CD8-positive, alpha-beta memory T cell (primary cell): Measurements from ENCODE around the gene DRD5. TPM values are rescaled to one million over a fixed set of nuclear protein-coding genes. Genes with fewer than 3 reads are reported as not detected.
"Not testable (repeated sequence)": the region's sequence is repeated elsewhere in the genome, so short reads cannot be mapped to it uniquely, and the experiment has no call there.

ENCODE experiments used
- CTCF ChIA-PET: fragments of 350-600 bp; sonication (Branson Sonifier 250); formaldehyde crosslinking; loops from one replicate; lab custom pipeline; 2021; ENCODE audit warnings: antibody characterized with exemption; lab: Charles Lee
- POLR2A ChIA-PET: fragments of 350-600 bp; sonication (Branson Sonifier 250); formaldehyde crosslinking; loops from one replicate; lab custom pipeline; 2021; ENCODE audit warnings: antibody characterized with exemption; lab: Charles Lee
- DNase-seq, 5 donors: peaks; one replicate each; pipeline versions ENCODE4 v3.0.0 to v3.0.0-alpha.2; 2020 to 2022; ENCODE audit warnings: mixed read lengths in 1 of 5
- H3K27ac ChIP-seq: one replicate; pipeline ENCODE4 v1.7.0; 2013; ENCODE audit warnings: low read depth, mild to moderate bottlenecking, low read length, moderate library complexity
- H3K27me3 ChIP-seq: 2 replicates; pipeline ENCODE4 v1.7.0; 2013; ENCODE audit warnings: low read length, mild to moderate bottlenecking; ENCODE audit not compliant: insufficient read depth, poor library complexity, severe bottlenecking
- H3K36me3 ChIP-seq: 2 replicates; pipeline ENCODE4 v1.7.0; 2013; ENCODE audit warnings: mild to moderate bottlenecking, low read length, moderate library complexity; ENCODE audit not compliant: insufficient read depth
- H3K4me1 ChIP-seq: 2 replicates; pipeline ENCODE4 v1.7.0; 2013; ENCODE audit warnings: mild to moderate bottlenecking, low read length, moderate library complexity; ENCODE audit not compliant: insufficient read depth
- H3K4me3 ChIP-seq: 2 replicates; pipeline ENCODE4 v1.7.0; 2013; ENCODE audit warnings: mild to moderate bottlenecking, low read length
- H3K9me3 ChIP-seq: 2 replicates; pipeline ENCODE4 v1.7.0; 2013; ENCODE audit warnings: mild to moderate bottlenecking, low read length
- H3K27ac Mint-ChIP-seq, 8 donors: one replicate each; pipeline ENCODE4 v1.8.0; 2020 to 2021; ENCODE audit warnings: mixed read lengths in 8 of 8, mild to moderate bottlenecking in 6 of 8, inconsistent platforms in 3 of 8, moderate library complexity in 3 of 8
- H3K27me3 Mint-ChIP-seq, 2 donors: one replicate each; pipeline ENCODE4 v1.8.0; 2020 to 2021; ENCODE audit warnings: mixed read lengths in 2 of 2, mild to moderate bottlenecking in 1 of 2, moderate library complexity in 1 of 2
- H3K36me3 Mint-ChIP-seq, 3 donors: one replicate each; pipeline ENCODE4 v1.8.0; 2020 to 2021; ENCODE audit warnings: mixed read lengths in 3 of 3, inconsistent platforms in 1 of 3, mild to moderate bottlenecking in 1 of 3
- H3K4me1 Mint-ChIP-seq, 3 donors: one replicate each; pipeline ENCODE4 v1.8.0; 2020 to 2021; ENCODE audit warnings: mixed read lengths in 3 of 3, inconsistent platforms in 1 of 3, mild to moderate bottlenecking in 1 of 3
- H3K4me3 Mint-ChIP-seq, 7 donors: one replicate each; pipeline ENCODE4 v1.8.0; 2020 to 2021; ENCODE audit warnings: mixed read lengths in 7 of 7, mild to moderate bottlenecking in 6 of 7, moderate library complexity in 4 of 7, inconsistent platforms in 2 of 7
- H3K9me3 Mint-ChIP-seq, 5 donors: one replicate each; pipeline ENCODE4 v1.8.0; 2020 to 2022; ENCODE audit warnings: mixed read lengths in 5 of 5, mild to moderate bottlenecking in 3 of 5, moderate library complexity in 2 of 5, inconsistent platforms in 1 of 5
- polyA plus RNA-seq: library from polyadenylated mRNA; unstranded; fragments of 300-500 nt; fragmentation: Illumina TruSeq; gene quantifications from one replicate; pipeline ENCODE4 v1.2.3, GENCODE V29; 2021
- total RNA-seq, 2 experiments: library from RNA; stranded (reverse); gene quantifications; one replicate each; pipeline ENCODE4 v1.2.3, GENCODE V29; 2021

DRD5 gene
- total and polyA plus RNA-seq, 3 experiments from 2014 or later, result not detected

DNA sequence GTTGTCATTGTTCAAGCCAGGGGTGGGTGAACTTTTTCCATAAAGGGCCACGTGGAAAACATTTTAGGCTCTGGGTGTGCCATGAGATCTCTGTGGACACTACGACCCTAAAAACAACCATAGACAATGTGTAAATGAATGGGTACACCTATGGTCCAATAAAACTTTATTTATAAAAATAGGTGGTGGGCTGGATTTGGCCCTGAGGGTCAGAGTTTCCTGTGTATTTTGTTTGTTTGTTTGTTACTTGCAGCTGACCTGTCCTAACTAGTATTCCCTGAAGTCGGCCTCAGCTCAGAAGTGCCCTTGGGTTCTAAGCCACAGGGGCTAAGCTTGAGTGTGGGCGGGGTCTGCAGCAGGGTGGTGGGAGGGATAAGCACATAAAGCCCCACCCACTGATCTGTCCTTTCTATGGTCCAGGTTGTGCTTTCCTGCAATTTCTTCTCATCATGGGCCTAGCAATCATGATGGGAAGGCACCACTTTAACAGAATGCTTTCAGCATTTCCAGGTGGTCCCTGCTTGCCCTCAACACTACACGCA is 17.2 kb upstream of the DRD5 start:
- Mint-ChIP-seq H3K4me3 (no peak overlapping the region), H3K9me3 (peaks cover 0 to 1% (median 0%) of the 10 kb centered on the region in 5 donors), H3K4me1 (no peaks in the 10 kb centered on the region), H3K27ac (no peak overlapping the region), H3K36me3 (no peaks in the 10 kb centered on the region), H3K27me3 (peaks cover 9 to 19% of the 10 kb centered on the region in 2 donors)
- H3K27me3 ChIP-seq, result no peaks in the 10 kb centered on the region
- H3K4me1 ChIP-seq, result no peaks in the 10 kb centered on the region
- no peak overlapping the region for H3K4me3 ChIP-seq
- H3K9me3 ChIP-seq, result no peaks in the 10 kb centered on the region
- no peak overlapping the region for H3K27ac ChIP-seq
- no peak for DNase-seq
- POLR2A ChIA-PET, result no interaction called here
- CTCF ChIA-PET, result no interaction called here
- no peaks in the 10 kb centered on the region for H3K36me3 ChIP-seq

DNA sequence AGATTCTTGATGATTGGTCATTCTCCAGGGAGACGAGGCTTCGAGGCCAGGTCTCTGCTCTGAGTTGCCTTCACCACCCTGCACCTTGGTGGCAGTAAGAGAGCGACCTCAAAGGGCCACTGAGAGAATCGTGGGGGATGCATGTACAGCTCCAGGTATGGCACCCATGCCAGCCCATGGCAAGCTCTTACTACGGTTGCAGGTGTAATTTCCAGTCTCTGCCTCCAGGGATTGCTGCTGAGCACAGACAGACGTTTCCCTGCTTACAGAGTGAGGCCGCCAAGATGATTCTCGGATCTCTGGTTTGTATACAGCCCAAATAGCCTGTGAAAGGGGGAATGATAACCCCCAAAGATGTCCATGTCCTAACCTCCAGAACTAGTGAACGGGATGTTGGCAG is 16.3 kb upstream of the DRD5 start:
- CTCF ChIA-PET, result no interaction called here
- Mint-ChIP-seq H3K27me3 (peaks cover 9 to 17% of the 10 kb centered on the region in 2 donors), H3K4me3 (no peak overlapping the region), H3K9me3 (no peaks in the 10 kb centered on the region), H3K27ac (no peak overlapping the region), H3K4me1 (no peaks in the 10 kb centered on the region), H3K36me3 (no peaks in the 10 kb centered on the region)
- DNase-seq, result no peak
- no peaks in the 10 kb centered on the region for H3K27me3 ChIP-seq
- POLR2A ChIA-PET, result no interaction called here
- H3K36me3 ChIP-seq, result no peaks in the 10 kb centered on the region
- H3K9me3 ChIP-seq, result no peaks in the 10 kb centered on the region
- H3K27ac ChIP-seq, result no peak overlapping the region
- no peak overlapping the region for H3K4me3 ChIP-seq
- H3K4me1 ChIP-seq, result no peaks in the 10 kb centered on the region

DNA sequence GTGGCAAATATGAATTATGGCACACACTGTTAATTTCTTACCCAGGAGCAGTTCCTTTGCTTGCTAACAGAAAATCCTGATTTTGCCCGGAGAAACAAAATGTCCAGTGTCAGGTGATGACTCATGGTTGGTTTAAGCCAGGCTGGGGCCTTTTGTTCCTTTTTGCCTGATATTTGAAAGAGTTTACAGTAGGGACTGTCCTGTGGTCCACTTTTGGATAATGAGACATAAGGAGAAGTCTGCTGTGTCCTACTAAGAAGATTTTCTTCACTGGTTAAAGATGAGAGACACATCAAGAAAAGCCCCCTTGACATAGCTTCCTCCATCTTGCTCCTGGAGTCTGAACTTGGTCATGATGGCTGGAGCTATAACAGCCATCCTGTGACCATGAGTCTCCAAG is 12.1 kb upstream of the DRD5 start:
- no peaks in the 10 kb centered on the region for H3K27me3 ChIP-seq
- Mint-ChIP-seq H3K9me3 (no peaks in the 10 kb centered on the region), H3K27ac (no peak overlapping the region), H3K4me1 (no peaks in the 10 kb centered on the region), H3K4me3 (no peak overlapping the region), H3K27me3 (peaks cover 9 to 16% of the 10 kb centered on the region in 2 donors), H3K36me3 (no peaks in the 10 kb centered on the region)
- H3K36me3 ChIP-seq, result no peaks in the 10 kb centered on the region
- CTCF ChIA-PET, result no interaction called here
- H3K9me3 ChIP-seq, result no peaks in the 10 kb centered on the region
- H3K4me3 ChIP-seq, result no peak overlapping the region
- POLR2A ChIA-PET, result no interaction called here
- H3K4me1 ChIP-seq, result no peaks in the 10 kb centered on the region
- H3K27ac ChIP-seq, result no peak overlapping the region
- DNase-seq, result no peak

- no peak for DNase-seq
- Mint-ChIP-seq H3K36me3 (no peaks in the 10 kb centered on the region), H3K27me3 (peaks cover 8 to 9% of the 10 kb centered on the region in 2 donors), H3K27ac (no peak overlapping the region), H3K4me3 (no peak overlapping the region), H3K9me3 (peaks cover 0 to 2% (median 0%) of the 10 kb centered on the region in 5 donors), H3K4me1 (no peaks in the 10 kb centered on the region)
- no peaks in the 10 kb centered on the region for H3K9me3 ChIP-seq
- no peaks in the 10 kb centered on the region for H3K36me3 ChIP-seq
- POLR2A ChIA-PET, result no interaction called here
- no peaks in the 10 kb centered on the region for H3K4me1 ChIP-seq
- no peak overlapping the region for H3K4me3 ChIP-seq
- CTCF ChIA-PET, result no interaction called here
- no peaks in the 10 kb centered on the region for H3K27me3 ChIP-seq
- no peak overlapping the region for H3K27ac ChIP-seq
These were observed 10.4 kb upstream of the DRD5 start for GRCh38 chr4:9771034-9771433.

- Histone ChIP-seq H3K27me3 (no peaks in the 10 kb centered on the region), H3K9me3 (no peaks in the 10 kb centered on the region), H3K27ac (no peak overlapping the region), H3K36me3 (no peaks in the 10 kb centered on the region), H3K4me1 (no peaks in the 10 kb centered on the region), H3K4me3 (no peak overlapping the region)
- no peak overlapping the region for H3K4me3 Mint-ChIP-seq
- H3K9me3 Mint-ChIP-seq, result peaks cover 0 to 2% (median 0%) of the 10 kb centered on the region in 5 donors
- H3K27me3 Mint-ChIP-seq, result peaks cover 9 to 13% of the 10 kb centered on the region in 2 donors
- H3K36me3 Mint-ChIP-seq, result no peaks in the 10 kb centered on the region
- no peak overlapping the region for H3K27ac Mint-ChIP-seq
- no peak for DNase-seq
- CTCF ChIA-PET, result no interaction called here
- H3K4me1 Mint-ChIP-seq, result no peaks in the 10 kb centered on the region
- POLR2A ChIA-PET, result no interaction called here
These were observed 8.0 kb upstream of the DRD5 start for GRCh38 chr4:9773471-9773870.

- Histone ChIP-seq H3K9me3 (no peaks in the 10 kb centered on the region), H3K27ac (no peak overlapping the region), H3K27me3 (no peaks in the 10 kb centered on the region), H3K4me1 (no peaks in the 10 kb centered on the region), H3K36me3 (no peaks in the 10 kb centered on the region), H3K4me3 (no peak overlapping the region)
- H3K36me3 Mint-ChIP-seq, result no peaks in the 10 kb centered on the region
- no peaks in the 10 kb centered on the region for H3K4me1 Mint-ChIP-seq
- H3K27me3 Mint-ChIP-seq, result peaks cover 26 to 36% of the 10 kb centered on the region in 2 donors
- peaks cover 0 to 5% (median 0%) of the 10 kb centered on the region in 5 donors for H3K9me3 Mint-ChIP-seq
- no peak for DNase-seq
- CTCF ChIA-PET, result no interaction called here
- no peak overlapping the region for H3K4me3 Mint-ChIP-seq
- POLR2A ChIA-PET, result no interaction called here
- H3K27ac Mint-ChIP-seq, result no peak overlapping the region
These were observed 652 bp downstream of the DRD5 start for GRCh38 chr4:9782136-9782436.

- peaks cover 13 to 18% of the 10 kb centered on the region in 2 donors for H3K27me3 Mint-ChIP-seq
- H3K27me3 ChIP-seq, H3K4me1 Mint-ChIP-seq, CTCF ChIA-PET, H3K27ac ChIP-seq, H3K4me1 ChIP-seq, H3K9me3 ChIP-seq, H3K9me3 Mint-ChIP-seq, H3K4me3 Mint-ChIP-seq, POLR2A ChIA-PET, DNase-seq, H3K4me3 ChIP-seq, H3K36me3 ChIP-seq, H3K27ac Mint-ChIP-seq, H3K36me3 Mint-ChIP-seq: not testable (repeated sequence)
These were observed 4.5 kb downstream of the DRD5 start for GRCh38 chr4:9785891-9786290.

DNA sequence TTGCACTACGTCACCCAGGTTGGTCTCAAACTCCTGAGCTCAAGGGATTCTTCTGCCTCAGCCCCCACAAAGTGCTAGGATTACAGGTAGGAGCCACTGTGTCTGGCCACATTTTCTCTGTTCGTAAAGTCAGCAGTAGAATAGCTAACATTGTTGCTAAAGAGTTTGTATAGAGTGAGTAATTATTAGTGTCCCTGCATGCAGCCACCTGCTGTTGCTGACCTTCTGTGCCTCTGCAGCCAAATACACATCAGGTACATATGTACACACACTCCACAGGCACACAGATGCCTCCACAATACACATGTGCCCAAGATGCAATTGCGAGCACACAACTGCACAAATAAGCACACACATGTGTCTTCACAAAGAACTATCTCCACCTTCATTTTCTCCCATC is 10.9 kb downstream of the DRD5 start:
- H3K9me3 ChIP-seq, result no peaks in the 10 kb centered on the region
- ChIA-PET CTCF (no interaction called here), POLR2A (no interaction called here)
- no peaks in the 10 kb centered on the region for H3K36me3 ChIP-seq
- peaks cover 0 to 8% (median 4%) of the 10 kb centered on the region in 5 donors for H3K9me3 Mint-ChIP-seq
- no peak overlapping the region for H3K4me3 ChIP-seq
- H3K27ac ChIP-seq, result no peak overlapping the region
- H3K36me3 Mint-ChIP-seq, result no peaks in the 10 kb centered on the region
- H3K4me3 Mint-ChIP-seq, result no peak overlapping the region
- H3K27me3 Mint-ChIP-seq, result peaks cover 0 to 20% of the 10 kb centered on the region in 2 donors
- no peak for DNase-seq
- no peaks in the 10 kb centered on the region for H3K4me1 Mint-ChIP-seq
- no peaks in the 10 kb centered on the region for H3K27me3 ChIP-seq
- no peak overlapping the region for H3K27ac Mint-ChIP-seq
- H3K4me1 ChIP-seq, result no peaks in the 10 kb centered on the region

- POLR2A ChIA-PET, H3K27ac ChIP-seq, H3K36me3 ChIP-seq, H3K4me3 ChIP-seq, H3K4me1 Mint-ChIP-seq, DNase-seq, H3K27me3 ChIP-seq, H3K4me3 Mint-ChIP-seq, H3K9me3 Mint-ChIP-seq, CTCF ChIA-PET, H3K27ac Mint-ChIP-seq, H3K4me1 ChIP-seq, H3K36me3 Mint-ChIP-seq, H3K9me3 ChIP-seq: not testable (repeated sequence)
- H3K27me3 Mint-ChIP-seq, result peaks cover 2 to 25% of the 10 kb centered on the region in 2 donors
These were observed 15.2 kb downstream of the DRD5 start for GRCh38 chr4:9796641-9797040.
